Thoracic aorta (tissue), 2 donors: Measurements from ENCODE around the gene FSTL4. TPM values are rescaled to one million over a fixed set of nuclear protein-coding genes. Genes with fewer than 3 reads are reported as not detected.

Experiments
- ATAC-seq: fragments of 150-250 bp; one replicate; pipeline ENCODE4 v1.8.0; 2017; ENCODE audit warnings: low read depth; ENCODE audit not compliant: insufficient number of reproducible peaks, low FRiP score
- DNase-seq: peaks from one replicate; pipeline ENCODE4 v3.0.0-alpha.2; 2020; ENCODE audit warnings: low spot score
- H3K27ac ChIP-seq, 2 donors: fragments of 200-600 bp; sonication (generic); 1 replicate in 1 of 2; 2 replicates in 1 of 2; pipeline ENCODE4 v1.5.1; 2016; ENCODE audit warnings: mild to moderate bottlenecking in 2 of 2, moderate library complexity in 2 of 2
- H3K27me3 ChIP-seq: fragments of 200-600 bp; sonication (generic); replicated peaks from 2 replicates; pipeline ENCODE4 v1.6.0; 2016; ENCODE audit warnings: mild to moderate bottlenecking; ENCODE audit not compliant: insufficient read depth
- H3K36me3 ChIP-seq: fragments of 200-600 bp; sonication (generic); one replicate; pipeline ENCODE4 v1.5.1; 2016
- H3K4me1 ChIP-seq, 2 donors: fragments of 200-600 bp; sonication (generic); 1 replicate in 1 of 2; 2 replicates in 1 of 2; pipeline versions ENCODE4 v1.5.1 to v1.6.0; 2016; ENCODE audit warnings: low read depth in 2 of 2, mild to moderate bottlenecking in 1 of 2; ENCODE audit not compliant: control insufficient read depth in 1 of 2
- H3K4me3 ChIP-seq: fragments of 200-600 bp; sonication (generic); 2 replicates; pipeline ENCODE4 v1.5.1; 2016; ENCODE audit warnings: mild to moderate bottlenecking
- H3K9me3 ChIP-seq: fragments of 200-600 bp; sonication (generic); 2 replicates; pipeline ENCODE4 v1.5.1; 2016
- total RNA-seq, 2 donors: library from RNA; depleted of rRNA; stranded (reverse); fragments of >200 nt; gene quantifications; one replicate each; pipeline versions ENCODE4 v1.1.0 to v1.2.3, GENCODE V29; 2016
- TF ChIP-seq, protein P1 (sequence below): fragments of 200-600 bp; sonication (generic); IDR thresholded peaks from one replicate; pipeline ENCODE4 v1.5.1; 2019; ENCODE audit warnings: antibody characterized with exemption

Gene FSTL4
- total RNA-seq, 2 donors from 2014 or later = not detected

DNA sequence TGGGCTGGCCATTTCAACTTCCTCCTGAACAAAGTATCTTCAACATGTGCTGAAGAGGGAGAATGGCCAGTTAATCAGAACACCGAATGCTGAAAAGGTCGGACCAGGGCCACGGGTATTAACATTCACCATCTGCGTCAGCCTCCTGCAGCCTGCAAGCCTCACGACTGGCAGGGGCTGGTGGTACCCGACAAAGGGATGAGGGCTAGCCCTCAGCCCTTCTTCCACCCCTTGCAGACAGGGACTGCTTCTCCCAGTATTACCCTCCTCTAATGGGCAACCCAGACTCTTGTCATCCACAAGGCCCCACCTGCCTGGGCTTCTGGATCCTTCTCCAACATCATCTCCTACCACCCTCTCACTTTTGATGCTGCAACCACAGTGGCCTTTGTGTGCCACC is 246.6 kb downstream of the FSTL4 start:
- Histone ChIP-seq H3K4me1 (no peaks in the 10 kb centered on the region), H3K36me3 (no peaks in the 10 kb centered on the region), H3K27me3 (no peaks in the 10 kb centered on the region), H3K4me3 (no peak overlapping the region), H3K9me3 (no peaks in the 10 kb centered on the region), H3K27ac (no peak overlapping the region)
- ATAC-seq (no peak), DNase-seq (no peak)
- TF ChIP-seq, protein P1, sequence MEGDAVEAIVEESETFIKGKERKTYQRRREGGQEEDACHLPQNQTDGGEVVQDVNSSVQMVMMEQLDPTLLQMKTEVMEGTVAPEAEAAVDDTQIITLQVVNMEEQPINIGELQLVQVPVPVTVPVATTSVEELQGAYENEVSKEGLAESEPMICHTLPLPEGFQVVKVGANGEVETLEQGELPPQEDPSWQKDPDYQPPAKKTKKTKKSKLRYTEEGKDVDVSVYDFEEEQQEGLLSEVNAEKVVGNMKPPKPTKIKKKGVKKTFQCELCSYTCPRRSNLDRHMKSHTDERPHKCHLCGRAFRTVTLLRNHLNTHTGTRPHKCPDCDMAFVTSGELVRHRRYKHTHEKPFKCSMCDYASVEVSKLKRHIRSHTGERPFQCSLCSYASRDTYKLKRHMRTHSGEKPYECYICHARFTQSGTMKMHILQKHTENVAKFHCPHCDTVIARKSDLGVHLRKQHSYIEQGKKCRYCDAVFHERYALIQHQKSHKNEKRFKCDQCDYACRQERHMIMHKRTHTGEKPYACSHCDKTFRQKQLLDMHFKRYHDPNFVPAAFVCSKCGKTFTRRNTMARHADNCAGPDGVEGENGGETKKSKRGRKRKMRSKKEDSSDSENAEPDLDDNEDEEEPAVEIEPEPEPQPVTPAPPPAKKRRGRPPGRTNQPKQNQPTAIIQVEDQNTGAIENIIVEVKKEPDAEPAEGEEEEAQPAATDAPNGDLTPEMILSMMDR = no peak

DNA sequence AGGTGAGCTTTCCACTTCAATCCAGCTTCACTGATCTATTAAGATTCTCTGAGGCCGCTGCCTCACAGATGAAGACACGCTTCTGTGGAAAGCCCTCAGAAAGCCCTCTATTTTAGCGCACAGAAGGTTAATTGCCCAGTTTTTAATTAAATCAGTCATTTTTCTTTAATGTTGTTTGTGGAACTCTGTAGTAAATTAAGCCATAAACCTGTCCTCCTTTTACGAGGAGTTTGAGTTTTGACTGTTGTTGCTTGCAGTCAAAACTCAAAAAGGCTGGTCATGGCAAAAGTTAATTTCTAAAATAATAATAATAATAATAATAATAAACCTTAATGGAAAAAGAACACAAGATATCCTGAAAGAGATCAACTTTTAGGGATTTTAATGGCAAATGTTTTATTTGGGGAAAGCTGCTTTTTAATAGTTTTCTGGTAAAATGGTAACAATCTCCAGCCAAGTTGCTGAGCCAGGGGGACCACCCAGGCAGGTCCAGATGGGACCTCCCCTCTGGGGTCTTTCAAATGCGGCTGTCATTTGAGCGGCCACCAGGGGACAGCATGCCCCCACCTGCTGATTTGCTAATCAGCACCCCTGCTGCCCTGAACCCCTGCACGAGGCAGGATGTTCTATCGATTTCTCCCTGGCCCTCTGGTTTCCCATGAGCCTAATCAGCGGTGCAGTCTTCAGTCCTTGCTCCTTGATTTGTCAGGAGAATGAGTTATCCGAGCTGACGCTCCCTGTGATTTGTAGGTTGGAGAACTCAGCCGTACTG is 247.2 kb downstream of the FSTL4 start:
- Histone ChIP-seq H3K27ac (no peak overlapping the region), H3K4me3 (no peak overlapping the region), H3K36me3 (no peaks in the 10 kb centered on the region), H3K9me3 (no peaks in the 10 kb centered on the region), H3K27me3 (no peaks in the 10 kb centered on the region), H3K4me1 (no peaks in the 10 kb centered on the region)
- ATAC-seq (no peak), DNase-seq (no peak)
- TF ChIP-seq, protein P1 = no peak

DNA sequence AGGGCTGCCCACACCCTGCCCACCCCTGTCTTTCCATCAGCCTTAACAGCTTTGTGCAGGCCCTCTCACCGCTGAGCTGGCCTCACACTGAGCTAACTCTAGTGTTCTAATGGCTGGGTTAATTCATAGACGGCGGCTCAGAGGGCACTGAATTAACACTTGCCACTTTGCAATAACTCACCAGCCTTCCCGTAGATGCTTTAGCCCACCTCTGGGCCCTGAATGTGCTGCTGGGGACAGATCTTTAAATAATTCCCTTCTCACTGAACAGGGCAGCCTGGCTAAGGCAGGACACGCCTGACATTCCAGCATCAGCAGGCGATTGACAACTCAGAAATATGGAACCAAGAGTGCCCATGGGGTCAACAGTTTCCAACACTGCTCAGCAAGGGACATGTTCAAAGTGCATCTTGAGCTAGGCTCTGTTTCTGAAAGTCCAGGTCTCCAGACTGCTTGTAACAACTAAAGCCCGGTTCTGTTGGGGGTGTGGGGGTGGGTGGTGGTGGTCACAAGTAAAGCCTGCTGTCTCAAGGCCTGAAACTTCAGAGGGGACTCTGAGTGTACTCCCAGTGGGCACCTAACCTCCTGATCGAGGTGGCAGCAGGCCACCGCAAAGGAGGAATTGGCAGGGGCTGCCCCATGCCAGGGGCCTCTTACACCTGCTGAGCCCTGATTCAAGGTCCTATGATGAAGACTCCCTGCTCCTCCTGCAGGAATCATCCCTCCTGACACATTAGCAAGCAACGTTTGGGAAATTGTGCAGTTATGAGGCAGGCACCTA is 248.3 kb downstream of the FSTL4 start:
- Histone ChIP-seq H3K4me3 (no peak overlapping the region), H3K27me3 (no peaks in the 10 kb centered on the region), H3K9me3 (no peaks in the 10 kb centered on the region), H3K36me3 (no peaks in the 10 kb centered on the region), H3K4me1 (no peaks in the 10 kb centered on the region), H3K27ac (no peak overlapping the region)
- ATAC-seq = no peak
- TF ChIP-seq, protein P1 = no peak
- DNase-seq = no peak

DNA sequence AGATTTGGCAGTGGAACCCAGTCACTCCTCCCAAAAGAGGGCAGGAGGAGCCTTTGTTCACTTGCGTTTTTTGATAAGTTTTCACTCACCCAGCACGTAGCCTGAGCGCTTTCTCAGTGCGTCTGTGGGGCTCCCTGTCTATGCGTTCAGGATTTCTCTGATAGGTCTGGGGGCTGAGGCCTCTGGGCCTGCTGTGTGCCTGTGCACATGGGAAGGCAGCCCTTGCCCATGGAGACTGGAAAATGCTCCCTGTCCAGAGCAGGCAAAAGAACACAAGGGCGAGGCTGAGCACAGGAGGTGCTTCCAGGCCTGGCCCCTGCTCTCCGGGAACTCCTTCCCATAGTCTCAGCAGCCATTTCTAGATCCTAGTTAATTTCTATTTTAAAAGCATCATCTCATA is 249.9 kb downstream of the FSTL4 start:
- no peak overlapping the region for H3K27ac ChIP-seq
- no peaks in the 10 kb centered on the region for H3K27me3 ChIP-seq
- H3K4me1 ChIP-seq = no peaks in the 10 kb centered on the region
- TF ChIP-seq, protein P1 = no peak
- DNase-seq (no peak), ATAC-seq (no peak)
- no peak overlapping the region for H3K4me3 ChIP-seq
- H3K9me3 ChIP-seq = no peaks in the 10 kb centered on the region
- no peaks in the 10 kb centered on the region for H3K36me3 ChIP-seq

DNA sequence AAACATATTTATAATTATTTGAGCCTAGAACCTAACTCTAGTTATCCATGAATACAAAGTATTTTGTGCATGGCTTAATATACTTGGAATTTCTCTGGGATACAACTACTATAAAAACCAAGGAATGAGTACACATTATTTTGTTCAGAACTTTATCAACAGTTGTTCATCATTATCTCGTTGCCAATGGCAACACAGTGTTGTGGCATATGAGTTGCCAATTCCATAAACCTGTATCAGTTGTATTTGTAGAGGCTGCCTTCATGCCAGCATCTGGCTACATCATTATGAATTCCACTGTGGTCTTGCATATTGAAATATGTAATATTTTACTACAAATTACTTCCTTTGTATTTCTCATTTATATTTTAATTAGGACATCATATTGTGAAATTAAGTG is 250.4 kb downstream of the FSTL4 start:
- DNase-seq = no peak
- Histone ChIP-seq H3K36me3 (no peaks in the 10 kb centered on the region), H3K27ac (no peak overlapping the region), H3K9me3 (no peaks in the 10 kb centered on the region), H3K4me3 (no peak overlapping the region), H3K27me3 (no peaks in the 10 kb centered on the region), H3K4me1 (no peaks in the 10 kb centered on the region)
- no peak for ATAC-seq
- TF ChIP-seq, protein P1 = no peak
